K562 (cell line): Measurements from ENCODE around the gene RAD54L. TPM values are rescaled to one million over a fixed set of nuclear protein-coding genes. Genes with fewer than 3 reads are reported as not detected.

Experiments
- ARNT ChIP-seq, 2 experiments: fragments of 450-650 bp; IDR thresholded peaks; 2 replicates each; pipeline ENCODE4 v1.6.1; 2016; ENCODE audit warnings: mild to moderate bottlenecking in 1 of 2
- ELK1 ChIP-seq: sonication (generic); formaldehyde crosslinking; IDR thresholded peaks from 2 replicates; pipeline ENCODE4 v1.8.1; 2022; ENCODE audit warnings: missing genetic modification reagents
- GABPA ChIP-seq: fragments of 200-800 bp; sonication (Bioruptor generic); conservative IDR thresholded peaks from 2 replicates; pipeline ENCODE4 v1.6.1; 2016; ENCODE audit warnings: low read depth, missing genetic modification characterization, missing compliant biosample characterization
- LARP7 ChIP-seq: fragments of 450-650 bp; IDR thresholded peaks from 2 replicates; pipeline ENCODE4 v1.6.1; 2016
- NEUROD1 ChIP-seq: fragments of 150-350 bp; IDR thresholded peaks from 2 replicates; pipeline ENCODE4 v1.6.1; 2014; ENCODE audit warnings: borderline replicate concordance, low read length, low read depth; ENCODE audit not compliant: partially characterized antibody
- POLR2A ChIP-seq: fragments of 450-650 bp; conservative IDR thresholded peaks from 2 replicates; pipeline ENCODE4 v1.6.1; 2016
- POLR2AphosphoS2 ChIP-seq: IDR thresholded peaks from 2 replicates; pipeline ENCODE4 v1.6.1; 2012; ENCODE audit warnings: low read length, improper control_type of control experiment
- POLR3G ChIP-seq: IDR thresholded peaks from 2 replicates; pipeline ENCODE4 v1.6.1; 2011; ENCODE audit not compliant: insufficient read length, insufficient replicate concordance; ENCODE audit errors: extremely low read depth
- POU5F1 ChIP-seq: fragments of 150-350 bp; IDR thresholded peaks from 2 replicates; pipeline ENCODE4 v1.6.1; 2014; ENCODE audit warnings: borderline replicate concordance, low read length, low read depth, mild to moderate bottlenecking; ENCODE audit not compliant: partially characterized antibody
- RBM15 ChIP-seq: fragments of 200-400 bp; formaldehyde crosslinking; IDR thresholded peaks from 2 replicates; pipeline ENCODE4 v1.6.1; 2018; ENCODE audit warnings: mild to moderate bottlenecking, low read length, moderate library complexity; ENCODE audit not compliant: insufficient read depth
- TCFL5 ChIP-seq: fragments of 250-450 bp; sonication (Bioruptor Pico); conservative IDR thresholded peaks from 2 replicates; pipeline ENCODE4 v1.6.1; 2021; ENCODE audit warnings: mild to moderate bottlenecking, moderate library complexity, matching md5 sums
- ZNF133 ChIP-seq: fragments of 250-450 bp; sonication (Bioruptor Pico); IDR thresholded peaks from 2 replicates; pipeline ENCODE4 v1.4.0; 2020; ENCODE audit warnings: mild to moderate bottlenecking
- ZNF586 ChIP-seq: fragments of 450-650 bp; formaldehyde crosslinking; conservative IDR thresholded peaks from 2 replicates; pipeline ENCODE4 v1.4.0; 2020; ENCODE audit warnings: mild to moderate bottlenecking, moderate library complexity
- polyA plus RNA-seq, 8 experiments: library from polyadenylated mRNA; depleted of rRNA in 4 of 8; stranded (reverse) in 5 of 8; unstranded in 3 of 8; fragments of >200 nt; fragmentation: Nextera tagmentation in 2 of 8; fragmentation: Illumina TruSeq in 1 of 8; extraction: Ambion mirVana in 2 of 8; extraction: Trizol in 1 of 8; gene quantifications; 2 replicates each; pipeline versions ENCODE4 v1.2.1 to v1.2.3, GENCODE V29; 2011 to 2014; ENCODE audit warnings: inconsistent platforms in 1 of 8, missing spikeins in 1 of 8
- total RNA-seq, 7 experiments: library from RNA; depleted of rRNA in 6 of 7; stranded (reverse); fragments of >200 nt in 6 of 7; fragmentation: Illumina TruSeq in 2 of 7; extraction: Trizol in 2 of 7; gene quantifications; 2 replicates each; pipeline versions ENCODE4 v1.2.1 to v1.2.3, GENCODE V29; 2011 to 2021; ENCODE audit warnings: low replicate concordance in 1 of 7
- TF ChIP-seq, protein P1 (sequence below): sonication (generic); formaldehyde crosslinking; IDR thresholded peaks from 2 replicates; pipeline ENCODE4 v1.8.1; 2023; ENCODE audit warnings: missing genetic modification reagents, mild to moderate bottlenecking, borderline replicate concordance
- TF ChIP-seq, protein P2 (sequence below): fragments of 450-650 bp; formaldehyde crosslinking; IDR thresholded peaks from 2 replicates; pipeline ENCODE4 v1.4.0; 2022; ENCODE audit warnings: missing genetic modification characterization
- TF ChIP-seq, protein P3 (sequence below): fragments of 250-450 bp; sonication (Bioruptor Pico); IDR thresholded peaks from 2 replicates; pipeline ENCODE4 v1.9.0; 2021; ENCODE audit warnings: mild to moderate bottlenecking, inconsistent platforms

Gene RAD54L
- total and polyA plus RNA-seq, 9 of the 15 experiments (the other 6 are each of a cell fraction or from before 2014, with no cell fraction given) = 17.9 to 92.3 (median 37.5) TPM

- TF ChIP-seq, protein P1, sequence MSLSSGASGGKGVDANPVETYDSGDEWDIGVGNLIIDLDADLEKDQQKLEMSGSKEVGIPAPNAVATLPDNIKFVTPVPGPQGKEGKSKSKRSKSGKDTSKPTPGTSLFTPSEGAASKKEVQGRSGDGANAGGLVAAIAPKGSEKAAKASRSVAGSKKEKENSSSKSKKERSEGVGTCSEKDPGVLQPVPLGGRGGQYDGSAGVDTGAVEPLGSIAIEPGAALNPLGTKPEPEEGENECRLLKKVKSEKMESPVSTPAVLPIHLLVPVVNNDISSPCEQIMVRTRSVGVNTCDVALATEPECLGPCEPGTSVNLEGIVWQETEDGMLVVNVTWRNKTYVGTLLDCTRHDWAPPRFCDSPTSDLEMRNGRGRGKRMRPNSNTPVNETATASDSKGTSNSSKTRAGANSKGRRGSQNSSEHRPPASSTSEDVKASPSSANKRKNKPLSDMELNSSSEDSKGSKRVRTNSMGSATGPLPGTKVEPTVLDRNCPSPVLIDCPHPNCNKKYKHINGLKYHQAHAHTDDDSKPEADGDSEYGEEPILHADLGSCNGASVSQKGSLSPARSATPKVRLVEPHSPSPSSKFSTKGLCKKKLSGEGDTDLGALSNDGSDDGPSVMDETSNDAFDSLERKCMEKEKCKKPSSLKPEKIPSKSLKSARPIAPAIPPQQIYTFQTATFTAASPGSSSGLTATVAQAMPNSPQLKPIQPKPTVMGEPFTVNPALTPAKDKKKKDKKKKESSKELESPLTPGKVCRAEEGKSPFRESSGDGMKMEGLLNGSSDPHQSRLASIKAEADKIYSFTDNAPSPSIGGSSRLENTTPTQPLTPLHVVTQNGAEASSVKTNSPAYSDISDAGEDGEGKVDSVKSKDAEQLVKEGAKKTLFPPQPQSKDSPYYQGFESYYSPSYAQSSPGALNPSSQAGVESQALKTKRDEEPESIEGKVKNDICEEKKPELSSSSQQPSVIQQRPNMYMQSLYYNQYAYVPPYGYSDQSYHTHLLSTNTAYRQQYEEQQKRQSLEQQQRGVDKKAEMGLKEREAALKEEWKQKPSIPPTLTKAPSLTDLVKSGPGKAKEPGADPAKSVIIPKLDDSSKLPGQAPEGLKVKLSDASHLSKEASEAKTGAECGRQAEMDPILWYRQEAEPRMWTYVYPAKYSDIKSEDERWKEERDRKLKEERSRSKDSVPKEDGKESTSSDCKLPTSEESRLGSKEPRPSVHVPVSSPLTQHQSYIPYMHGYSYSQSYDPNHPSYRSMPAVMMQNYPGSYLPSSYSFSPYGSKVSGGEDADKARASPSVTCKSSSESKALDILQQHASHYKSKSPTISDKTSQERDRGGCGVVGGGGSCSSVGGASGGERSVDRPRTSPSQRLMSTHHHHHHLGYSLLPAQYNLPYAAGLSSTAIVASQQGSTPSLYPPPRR = no peak
- TF ChIP-seq POU5F1 = no peak
- no peak for TF ChIP-seq LARP7
- TF ChIP-seq ZNF133 (CRISPR knock-in tag) = no peak
- TF ChIP-seq POLR2AphosphoS2 = peak; percentile 63; the same call in 1 of the 2 replicates
- no peak for TF ChIP-seq RBM15
- peak; percentile 61 for TF ChIP-seq POLR2A
- no peak for TF ChIP-seq ARNT (IDR thresholded peaks at IDR 0.05)
- no peak for TF ChIP-seq ELK1 (CRISPR knock-in tag)
- TF ChIP-seq, protein P2, sequence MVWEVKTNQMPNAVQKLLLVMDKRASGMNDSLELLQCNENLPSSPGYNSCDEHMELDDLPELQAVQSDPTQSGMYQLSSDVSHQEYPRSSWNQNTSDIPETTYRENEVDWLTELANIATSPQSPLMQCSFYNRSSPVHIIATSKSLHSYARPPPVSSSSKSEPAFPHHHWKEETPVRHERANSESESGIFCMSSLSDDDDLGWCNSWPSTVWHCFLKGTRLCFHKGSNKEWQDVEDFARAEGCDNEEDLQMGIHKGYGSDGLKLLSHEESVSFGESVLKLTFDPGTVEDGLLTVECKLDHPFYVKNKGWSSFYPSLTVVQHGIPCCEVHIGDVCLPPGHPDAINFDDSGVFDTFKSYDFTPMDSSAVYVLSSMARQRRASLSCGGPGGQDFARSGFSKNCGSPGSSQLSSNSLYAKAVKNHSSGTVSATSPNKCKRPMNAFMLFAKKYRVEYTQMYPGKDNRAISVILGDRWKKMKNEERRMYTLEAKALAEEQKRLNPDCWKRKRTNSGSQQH = no peak
- TF ChIP-seq, protein P3, sequence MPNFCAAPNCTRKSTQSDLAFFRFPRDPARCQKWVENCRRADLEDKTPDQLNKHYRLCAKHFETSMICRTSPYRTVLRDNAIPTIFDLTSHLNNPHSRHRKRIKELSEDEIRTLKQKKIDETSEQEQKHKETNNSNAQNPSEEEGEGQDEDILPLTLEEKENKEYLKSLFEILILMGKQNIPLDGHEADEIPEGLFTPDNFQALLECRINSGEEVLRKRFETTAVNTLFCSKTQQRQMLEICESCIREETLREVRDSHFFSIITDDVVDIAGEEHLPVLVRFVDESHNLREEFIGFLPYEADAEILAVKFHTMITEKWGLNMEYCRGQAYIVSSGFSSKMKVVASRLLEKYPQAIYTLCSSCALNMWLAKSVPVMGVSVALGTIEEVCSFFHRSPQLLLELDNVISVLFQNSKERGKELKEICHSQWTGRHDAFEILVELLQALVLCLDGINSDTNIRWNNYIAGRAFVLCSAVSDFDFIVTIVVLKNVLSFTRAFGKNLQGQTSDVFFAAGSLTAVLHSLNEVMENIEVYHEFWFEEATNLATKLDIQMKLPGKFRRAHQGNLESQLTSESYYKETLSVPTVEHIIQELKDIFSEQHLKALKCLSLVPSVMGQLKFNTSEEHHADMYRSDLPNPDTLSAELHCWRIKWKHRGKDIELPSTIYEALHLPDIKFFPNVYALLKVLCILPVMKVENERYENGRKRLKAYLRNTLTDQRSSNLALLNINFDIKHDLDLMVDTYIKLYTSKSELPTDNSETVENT (CRISPR knock-in tag) = 0 out of 2 replicates have a peak, but pooled peaks have one; percentile 1
- no peak for TF ChIP-seq GABPA (tag)
- TF ChIP-seq NEUROD1 = no peak
- no peak for TF ChIP-seq TCFL5
- TF ChIP-seq POLR3G = no peak
- no peak for TF ChIP-seq ZNF586 (CRISPR knock-in tag)
Observed at GRCh38 chr1:46281021-46281420, 33.5 kb downstream of the RAD54L start (continued).
